ENCODE results near the gene ZNF366. TPM values are rescaled to one million over a fixed set of nuclear protein-coding genes. Genes with fewer than 3 reads are reported as not detected.

The ZNF366 gene
- total and polyA plus RNA-seq, 3 donors from 2014 or later: 0.96 to 2.2 (median 1.4) TPM

DNA sequence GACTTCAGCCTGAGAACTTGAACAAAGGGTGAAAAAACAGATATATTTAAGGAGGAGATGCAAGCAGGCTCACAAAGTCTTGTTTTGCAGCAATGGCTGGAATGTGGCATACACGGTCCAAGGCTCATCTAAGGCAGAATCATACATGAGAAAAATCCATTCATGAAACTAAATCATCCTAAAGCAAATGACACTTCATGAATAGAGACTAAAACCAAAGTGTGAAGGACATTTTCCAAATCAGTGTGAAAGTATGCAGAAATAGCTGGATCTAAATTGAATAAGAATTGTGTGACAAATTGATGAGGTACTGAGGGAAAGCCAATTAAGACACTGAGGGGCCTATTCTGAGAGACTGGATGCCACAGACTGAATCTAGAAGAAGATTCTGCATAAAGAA lies 27.3 kb downstream of the ZNF366 start:
- DNase-seq: no peak
- H3K4me3 ChIP-seq: no peak overlapping the region

DNA sequence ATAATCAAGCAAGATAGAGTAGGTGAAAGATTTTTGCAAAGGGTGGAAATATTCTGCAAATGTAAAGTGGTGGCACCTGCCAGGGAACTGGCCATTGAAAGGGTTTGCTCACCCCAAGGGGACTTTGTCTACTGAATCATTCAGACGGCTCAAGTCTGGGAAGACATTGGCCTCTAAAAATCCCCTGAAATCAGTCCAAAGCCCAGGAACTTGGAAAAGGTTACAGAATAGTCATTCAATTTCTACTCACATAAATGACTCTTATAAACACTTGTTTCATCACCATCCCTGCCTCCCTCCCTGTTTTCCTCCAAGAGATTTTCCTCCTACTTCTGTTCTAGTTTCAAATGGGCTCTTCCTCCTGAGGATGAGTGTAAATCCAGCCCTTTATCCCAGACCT lies 28.5 kb downstream of the ZNF366 start:
- WGBS, 2 donors: 42 to 66% methylated on average over 1 of the region's 1 CpG
- intact Hi-C loops (cut with DNase I; ENCODE audit: low total_unique reads): no loop called here
- H3K36me3 ChIP-seq (ENCODE audit: low read depth, missing control alignments): no peaks in the 10 kb centered on the region
- TF ChIP-seq, protein P1, sequence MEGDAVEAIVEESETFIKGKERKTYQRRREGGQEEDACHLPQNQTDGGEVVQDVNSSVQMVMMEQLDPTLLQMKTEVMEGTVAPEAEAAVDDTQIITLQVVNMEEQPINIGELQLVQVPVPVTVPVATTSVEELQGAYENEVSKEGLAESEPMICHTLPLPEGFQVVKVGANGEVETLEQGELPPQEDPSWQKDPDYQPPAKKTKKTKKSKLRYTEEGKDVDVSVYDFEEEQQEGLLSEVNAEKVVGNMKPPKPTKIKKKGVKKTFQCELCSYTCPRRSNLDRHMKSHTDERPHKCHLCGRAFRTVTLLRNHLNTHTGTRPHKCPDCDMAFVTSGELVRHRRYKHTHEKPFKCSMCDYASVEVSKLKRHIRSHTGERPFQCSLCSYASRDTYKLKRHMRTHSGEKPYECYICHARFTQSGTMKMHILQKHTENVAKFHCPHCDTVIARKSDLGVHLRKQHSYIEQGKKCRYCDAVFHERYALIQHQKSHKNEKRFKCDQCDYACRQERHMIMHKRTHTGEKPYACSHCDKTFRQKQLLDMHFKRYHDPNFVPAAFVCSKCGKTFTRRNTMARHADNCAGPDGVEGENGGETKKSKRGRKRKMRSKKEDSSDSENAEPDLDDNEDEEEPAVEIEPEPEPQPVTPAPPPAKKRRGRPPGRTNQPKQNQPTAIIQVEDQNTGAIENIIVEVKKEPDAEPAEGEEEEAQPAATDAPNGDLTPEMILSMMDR (IDR thresholded peaks at IDR 0.05): no peak
- no peak for TF ChIP-seq POLR2A (IDR thresholded peaks at IDR 0.05)
- no peak overlapping the region for H3K4me3 ChIP-seq
- H3K27me3 ChIP-seq: no peaks in the 10 kb centered on the region
- H3K4me1 ChIP-seq: no peaks in the 10 kb centered on the region
- H3K9me3 ChIP-seq: no peaks in the 10 kb centered on the region
- no peak for DNase-seq
- no peak overlapping the region for H3K27ac ChIP-seq

More for the DNA sequence above, 27.3 kb downstream of the ZNF366 start:
- Histone ChIP-seq H3K27me3 (no peaks in the 10 kb centered on the region), H3K4me1 (no peaks in the 10 kb centered on the region), H3K36me3 (ENCODE audit: low read depth, missing control alignments) (no peaks in the 10 kb centered on the region), H3K27ac (no peak overlapping the region), H3K9me3 (no peaks in the 10 kb centered on the region)
- intact Hi-C loops (cut with DNase I; ENCODE audit: low total_unique reads): no loop called here
- TF ChIP-seq, protein P1 (IDR thresholded peaks at IDR 0.05): no peak
- no peak for TF ChIP-seq POLR2A (IDR thresholded peaks at IDR 0.05)
- WGBS, 2 donors: 93 to 94% methylated on average over 1 of the region's 1 CpG

DNA sequence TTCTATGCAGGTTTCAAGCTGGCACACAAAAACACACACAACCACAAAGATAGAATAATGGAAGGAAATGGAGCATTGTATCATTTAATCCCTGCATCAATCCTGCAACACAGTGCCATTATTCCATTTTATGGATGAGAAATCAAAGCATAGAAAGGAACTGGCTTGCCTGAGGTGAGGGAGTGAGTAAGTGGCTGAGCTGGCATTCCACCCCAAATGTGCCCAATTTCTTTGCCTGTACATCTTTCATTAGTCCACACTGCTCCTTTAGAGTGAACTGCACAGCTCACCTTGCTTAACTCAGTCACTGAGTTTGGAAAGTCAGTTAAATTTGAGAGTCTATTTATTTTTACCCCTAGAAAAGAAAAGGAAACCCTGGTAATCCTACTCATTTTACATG lies 28.9 kb downstream of the ZNF366 start:
- no peaks in the 10 kb centered on the region for H3K36me3 ChIP-seq (ENCODE audit: low read depth, missing control alignments)
- H3K4me1 ChIP-seq: no peaks in the 10 kb centered on the region
- intact Hi-C loops (cut with DNase I; ENCODE audit: low total_unique reads): no loop called here
- no peak for DNase-seq
- no peaks in the 10 kb centered on the region for H3K9me3 ChIP-seq
- H3K27me3 ChIP-seq: no peaks in the 10 kb centered on the region
- TF ChIP-seq, protein P1 (IDR thresholded peaks at IDR 0.05): no peak
- no peak for TF ChIP-seq POLR2A (IDR thresholded peaks at IDR 0.05)
- H3K4me3 ChIP-seq: no peak overlapping the region
- no peak overlapping the region for H3K27ac ChIP-seq

DNA sequence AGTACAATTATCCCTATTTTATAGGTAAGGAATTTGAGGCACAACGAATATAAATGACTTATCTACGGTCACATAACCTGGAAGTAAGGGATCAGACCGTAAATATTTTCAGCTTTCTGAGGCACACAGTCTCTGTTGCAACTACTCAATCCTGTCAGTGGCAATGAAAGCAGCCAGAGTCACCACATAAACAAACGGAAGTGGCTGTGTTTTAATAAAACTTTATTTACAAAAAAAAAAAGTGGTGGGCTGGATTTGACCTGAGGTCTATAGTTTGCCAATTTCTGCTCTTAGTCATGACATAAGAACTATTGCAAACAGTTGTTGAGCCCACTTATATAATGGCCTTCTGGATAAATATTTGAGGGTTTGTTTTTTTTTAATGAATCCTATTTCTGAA lies 29.6 kb downstream of the ZNF366 start:
- no peak for TF ChIP-seq POLR2A (IDR thresholded peaks at IDR 0.05)
- TF ChIP-seq, protein P1 (IDR thresholded peaks at IDR 0.05): no peak

DNA sequence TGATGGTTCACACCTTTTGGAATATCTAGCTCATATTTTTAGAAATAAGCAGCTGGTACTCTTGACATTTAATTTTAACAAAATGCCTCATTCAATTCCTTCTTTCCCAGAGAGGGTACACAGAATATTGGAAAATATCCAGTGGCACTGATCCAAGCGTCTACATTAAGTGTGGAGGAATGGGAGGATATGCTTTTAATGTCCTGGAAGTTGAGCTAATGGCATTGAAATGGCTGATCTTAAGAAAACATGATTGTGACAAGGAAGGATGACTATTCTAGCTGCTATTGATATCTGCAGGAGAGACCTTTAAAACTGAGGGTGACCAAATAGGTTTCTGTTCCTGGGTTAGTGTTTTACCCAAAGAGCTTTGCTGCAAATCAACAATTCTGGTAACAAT lies 30.0 kb downstream of the ZNF366 start:
- intact Hi-C loops (cut with DNase I; ENCODE audit: low total_unique reads): no loop called here
- no peak overlapping the region for H3K27ac ChIP-seq
- no peaks in the 10 kb centered on the region for H3K36me3 ChIP-seq (ENCODE audit: low read depth, missing control alignments)
- no peaks in the 10 kb centered on the region for H3K27me3 ChIP-seq
- no peaks in the 10 kb centered on the region for H3K4me1 ChIP-seq
- TF ChIP-seq, protein P1 (IDR thresholded peaks at IDR 0.05): no peak
- no peak for TF ChIP-seq POLR2A (IDR thresholded peaks at IDR 0.05)
- no peak overlapping the region for H3K4me3 ChIP-seq
- no peaks in the 10 kb centered on the region for H3K9me3 ChIP-seq
- no peak for DNase-seq
- 83 to 88% methylated on average over 1 of the region's 1 CpG for WGBS, 2 donors

More for the DNA sequence above, 29.6 kb downstream of the ZNF366 start:
- H3K9me3 ChIP-seq: no peaks in the 10 kb centered on the region
- WGBS, 2 donors: 90 to 94% methylated on average over 4 of the region's 4 CpGs
- H3K4me1 ChIP-seq: no peaks in the 10 kb centered on the region
- H3K36me3 ChIP-seq (ENCODE audit: low read depth, missing control alignments): no peaks in the 10 kb centered on the region
- intact Hi-C loops (cut with DNase I; ENCODE audit: low total_unique reads): no loop called here
- H3K27me3 ChIP-seq: no peaks in the 10 kb centered on the region
- H3K4me3 ChIP-seq: no peak overlapping the region
- DNase-seq: no peak
- H3K27ac ChIP-seq: no peak overlapping the region

Data from testis (tissue), 3 donors.